B cell (primary cell): ENCODE measurements around the gene FAM111A.

Experiments used
- CTCF ChIP-seq: fragments of 200-600 bp; IDR thresholded peaks from one replicate; pipeline ENCODE4 v1.8.0; 2022; ENCODE audit warnings: antibody characterized with exemption, mild to moderate bottlenecking
- EZH2 ChIP-seq: IDR thresholded peaks from 2 replicates; pipeline ENCODE4 v1.6.1; 2012; ENCODE audit warnings: borderline replicate concordance, low read depth, mild to moderate bottlenecking, moderate library complexity, low read length; ENCODE audit not compliant: insufficient read depth, poor library complexity, severe bottlenecking

GRCh38 chr11:59191095-59191494, 48.4 kb downstream of the FAM111A start:
- no peak for TF ChIP-seq CTCF
- no peak for TF ChIP-seq EZH2
